Measurements from ENCODE around the gene VWF.

Gene VWF

DNA sequence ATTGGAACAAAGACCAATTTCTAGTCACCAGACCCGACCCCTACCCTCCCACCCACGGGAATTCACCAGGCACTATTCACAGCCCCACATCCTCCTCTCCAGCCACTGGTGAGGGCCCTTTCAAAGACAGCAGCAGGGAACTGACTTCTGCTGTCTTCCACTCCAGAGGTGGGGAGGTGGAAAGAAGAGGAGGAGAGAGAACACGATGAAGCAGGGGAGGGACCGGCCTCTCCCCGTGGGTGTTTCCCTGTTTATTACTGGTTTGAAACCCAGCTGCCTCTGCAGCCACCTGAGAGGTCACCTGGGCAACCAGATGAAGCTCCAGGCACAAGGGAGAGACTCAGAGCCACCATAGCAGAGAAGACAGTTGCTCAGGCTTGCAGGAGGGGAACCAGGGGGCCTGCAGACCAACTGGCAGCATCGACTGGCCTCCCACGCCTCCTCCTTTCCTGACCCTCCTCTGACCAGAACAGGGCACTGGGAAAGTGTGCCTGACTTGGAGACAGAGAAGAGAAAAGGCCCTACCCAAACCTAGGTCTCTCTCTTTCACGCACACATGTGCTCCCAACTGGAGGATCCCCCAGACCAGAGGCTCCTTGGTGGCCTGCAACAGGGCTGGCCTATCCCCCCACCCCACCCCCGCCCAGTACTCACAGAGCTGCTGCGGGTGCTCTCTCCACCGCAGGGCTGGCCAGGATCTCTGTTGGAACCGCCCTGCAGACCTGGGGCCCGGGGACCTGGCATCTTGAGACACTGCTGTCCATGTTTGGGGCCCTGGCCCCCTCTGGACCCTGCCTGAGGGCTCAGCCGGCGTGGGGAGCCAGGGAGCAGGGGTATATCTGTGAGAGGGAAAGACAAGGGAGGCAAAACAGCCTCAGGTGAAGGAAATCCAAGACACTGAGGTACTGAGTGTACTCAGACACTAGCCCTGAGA lies 202.2 kb downstream of the VWF start:
- peaks cover 0 to 4% of the 10 kb centered on the region in 2 donors for H3K27me3 ChIP-seq (ENCODE audit: control insufficient read depth in 1 of 2, insufficient read depth in 2 of 2, low read length in 2 of 2)

GRCh38 chr12:5921027-5921909 lies 203.2 kb downstream of the VWF start:
- no peaks in the 10 kb centered on the region for H3K36me3 ChIP-seq (ENCODE audit: control insufficient read depth in 1 of 2, insufficient read depth in 2 of 2, low read length in 2 of 2)
- H3K4me1 ChIP-seq (ENCODE audit: control insufficient read depth in 1 of 2, insufficient read depth in 2 of 2, low read length in 2 of 2) = no peaks in the 10 kb centered on the region
- no peak overlapping the region for H3K27ac ChIP-seq (ENCODE audit: low read depth, low read length)
- peaks cover 0 to 4% of the 10 kb centered on the region in 2 donors for H3K27me3 ChIP-seq (ENCODE audit: control insufficient read depth in 1 of 2, insufficient read depth in 2 of 2, low read length in 2 of 2)
- H3K4me3 ChIP-seq (ENCODE audit: low read depth in 1 of 2, low read length in 2 of 2) = no peak overlapping the region
- no peaks in the 10 kb centered on the region for H3K9me3 ChIP-seq (ENCODE audit: control insufficient read depth in 1 of 2, low read length in 2 of 2)
- H3K9ac ChIP-seq (ENCODE audit: low read depth in 1 of 2, low read length in 2 of 2) = no peak overlapping the region

More for the DNA sequence above, 202.2 kb downstream of the VWF start:
- H3K9me3 ChIP-seq (ENCODE audit: control insufficient read depth in 1 of 2, low read length in 2 of 2) = no peaks in the 10 kb centered on the region
- no peak overlapping the region for H3K4me3 ChIP-seq (ENCODE audit: low read depth in 1 of 2, low read length in 2 of 2)
- no peak overlapping the region for H3K27ac ChIP-seq (ENCODE audit: low read depth, low read length)
- no peaks in the 10 kb centered on the region for H3K4me1 ChIP-seq (ENCODE audit: control insufficient read depth in 1 of 2, insufficient read depth in 2 of 2, low read length in 2 of 2)
- no peaks in the 10 kb centered on the region for H3K36me3 ChIP-seq (ENCODE audit: control insufficient read depth in 1 of 2, insufficient read depth in 2 of 2, low read length in 2 of 2)
- H3K9ac ChIP-seq (ENCODE audit: low read depth in 1 of 2, low read length in 2 of 2) = no peak overlapping the region

DNA sequence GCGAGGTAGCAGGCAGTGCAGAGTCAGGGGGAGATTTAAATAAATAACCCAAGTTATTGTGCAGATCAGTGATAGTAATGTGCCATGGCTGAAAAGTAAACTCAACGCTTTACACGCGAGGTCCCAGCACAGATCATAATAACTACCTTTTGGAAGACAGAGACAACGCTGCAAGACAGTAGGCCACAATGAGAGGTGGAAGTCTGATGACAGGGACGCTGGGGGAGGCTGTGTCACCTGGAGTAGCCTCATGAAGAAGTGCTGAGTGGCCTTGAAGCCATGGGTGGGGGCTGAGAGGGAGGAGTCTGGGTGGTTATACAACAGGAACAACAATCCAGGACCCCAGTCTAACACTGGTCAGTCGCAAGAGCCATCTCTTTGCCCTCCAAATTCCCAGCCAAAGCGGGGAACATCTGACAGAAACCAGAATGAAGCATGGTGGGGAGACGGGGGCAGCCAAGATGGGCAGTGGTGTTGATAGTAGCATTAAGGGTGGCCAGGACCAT lies 207.6 kb downstream of the VWF start:
- Histone ChIP-seq H3K4me3 (ENCODE audit: low read depth in 1 of 2, low read length in 2 of 2) (no peak overlapping the region), H3K4me1 (ENCODE audit: control insufficient read depth in 1 of 2, insufficient read depth in 2 of 2, low read length in 2 of 2) (no peaks in the 10 kb centered on the region), H3K9ac (ENCODE audit: low read depth in 1 of 2, low read length in 2 of 2) (no peak overlapping the region), H3K36me3 (ENCODE audit: control insufficient read depth in 1 of 2, insufficient read depth in 2 of 2, low read length in 2 of 2) (no peaks in the 10 kb centered on the region), H3K9me3 (ENCODE audit: control insufficient read depth in 1 of 2, low read length in 2 of 2) (no peaks in the 10 kb centered on the region), H3K27me3 (ENCODE audit: control insufficient read depth in 1 of 2, insufficient read depth in 2 of 2, low read length in 2 of 2) (no peaks in the 10 kb centered on the region), H3K27ac (ENCODE audit: low read depth, low read length) (no peak overlapping the region)

- Histone ChIP-seq H3K36me3 (ENCODE audit: control insufficient read depth in 1 of 2, insufficient read depth in 2 of 2, low read length in 2 of 2) (no peaks in the 10 kb centered on the region), H3K9ac (ENCODE audit: low read depth in 1 of 2, low read length in 2 of 2) (no peak overlapping the region), H3K4me1 (ENCODE audit: control insufficient read depth in 1 of 2, insufficient read depth in 2 of 2, low read length in 2 of 2) (no peaks in the 10 kb centered on the region), H3K9me3 (ENCODE audit: control insufficient read depth in 1 of 2, low read length in 2 of 2) (no peaks in the 10 kb centered on the region), H3K4me3 (ENCODE audit: low read depth in 1 of 2, low read length in 2 of 2) (no peak overlapping the region), H3K27ac (ENCODE audit: low read depth, low read length) (no peak overlapping the region), H3K27me3 (ENCODE audit: control insufficient read depth in 1 of 2, insufficient read depth in 2 of 2, low read length in 2 of 2) (peaks cover 0 to 5% of the 10 kb centered on the region in 2 donors)
These were observed 209.0 kb downstream of the VWF start for GRCh38 chr12:5915511-5915910.

GRCh38 chr12:5914387-5915149 lies 209.9 kb downstream of the VWF start:
- no peaks in the 10 kb centered on the region for H3K36me3 ChIP-seq (ENCODE audit: control insufficient read depth in 1 of 2, insufficient read depth in 2 of 2, low read length in 2 of 2)
- H3K9me3 ChIP-seq (ENCODE audit: control insufficient read depth in 1 of 2, low read length in 2 of 2) = no peaks in the 10 kb centered on the region
- H3K27ac ChIP-seq (ENCODE audit: low read depth, low read length) = no peak overlapping the region
- H3K27me3 ChIP-seq (ENCODE audit: control insufficient read depth in 1 of 2, insufficient read depth in 2 of 2, low read length in 2 of 2) = peaks cover 0 to 5% of the 10 kb centered on the region in 2 donors
- no peak overlapping the region for H3K9ac ChIP-seq (ENCODE audit: low read depth in 1 of 2, low read length in 2 of 2)
- no peaks in the 10 kb centered on the region for H3K4me1 ChIP-seq (ENCODE audit: control insufficient read depth in 1 of 2, insufficient read depth in 2 of 2, low read length in 2 of 2)
- H3K4me3 ChIP-seq (ENCODE audit: low read depth in 1 of 2, low read length in 2 of 2) = no peak overlapping the region

DNA sequence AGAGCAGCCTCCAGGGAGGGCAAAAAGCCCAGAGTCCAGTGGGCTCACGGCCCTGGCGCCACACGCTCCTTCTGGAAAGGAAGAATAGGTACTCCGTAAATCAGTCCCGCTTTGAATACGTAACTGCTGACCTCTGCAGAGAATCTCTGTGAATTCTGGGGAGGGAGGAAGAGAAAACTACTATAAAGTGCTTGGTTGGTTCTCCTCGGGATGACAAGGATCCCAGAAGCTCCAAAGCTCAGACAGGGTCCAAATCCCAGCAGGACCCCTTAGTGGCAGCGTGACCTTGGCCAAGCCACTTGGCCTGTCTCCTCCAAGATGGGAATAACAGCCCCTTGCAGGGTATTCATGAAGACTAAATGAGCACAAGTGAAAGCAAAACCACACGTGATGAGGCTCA lies 211.1 kb downstream of the VWF start:
- no peaks in the 10 kb centered on the region for H3K4me1 ChIP-seq (ENCODE audit: control insufficient read depth in 1 of 2, insufficient read depth in 2 of 2, low read length in 2 of 2)
- H3K9me3 ChIP-seq (ENCODE audit: control insufficient read depth in 1 of 2, low read length in 2 of 2) = no peaks in the 10 kb centered on the region
- H3K36me3 ChIP-seq (ENCODE audit: control insufficient read depth in 1 of 2, insufficient read depth in 2 of 2, low read length in 2 of 2) = no peaks in the 10 kb centered on the region
- H3K9ac ChIP-seq (ENCODE audit: low read depth in 1 of 2, low read length in 2 of 2) = no peak overlapping the region
- peaks cover 0 to 10% of the 10 kb centered on the region in 2 donors for H3K27me3 ChIP-seq (ENCODE audit: control insufficient read depth in 1 of 2, insufficient read depth in 2 of 2, low read length in 2 of 2)
- no peak overlapping the region for H3K27ac ChIP-seq (ENCODE audit: low read depth, low read length)
- H3K4me3 ChIP-seq (ENCODE audit: low read depth in 1 of 2, low read length in 2 of 2) = no peak overlapping the region

GRCh38 chr12:5912437-5913334 lies 211.8 kb downstream of the VWF start:
- H3K27me3 ChIP-seq (ENCODE audit: control insufficient read depth in 1 of 2, insufficient read depth in 2 of 2, low read length in 2 of 2) = peaks cover 0 to 13% of the 10 kb centered on the region in 2 donors
- H3K4me3 ChIP-seq (ENCODE audit: low read depth in 1 of 2, low read length in 2 of 2) = no peak overlapping the region
- no peak overlapping the region for H3K27ac ChIP-seq (ENCODE audit: low read depth, low read length)
- H3K36me3 ChIP-seq (ENCODE audit: control insufficient read depth in 1 of 2, insufficient read depth in 2 of 2, low read length in 2 of 2) = no peaks in the 10 kb centered on the region
- no peaks in the 10 kb centered on the region for H3K4me1 ChIP-seq (ENCODE audit: control insufficient read depth in 1 of 2, insufficient read depth in 2 of 2, low read length in 2 of 2)
- H3K9me3 ChIP-seq (ENCODE audit: control insufficient read depth in 1 of 2, low read length in 2 of 2) = no peaks in the 10 kb centered on the region
- H3K9ac ChIP-seq (ENCODE audit: low read depth in 1 of 2, low read length in 2 of 2) = no peak overlapping the region

GRCh38 chr12:5912011-5912410 lies 212.5 kb downstream of the VWF start:
- no peaks in the 10 kb centered on the region for H3K36me3 ChIP-seq (ENCODE audit: control insufficient read depth in 1 of 2, insufficient read depth in 2 of 2, low read length in 2 of 2)
- peaks cover 0 to 13% of the 10 kb centered on the region in 2 donors for H3K27me3 ChIP-seq (ENCODE audit: control insufficient read depth in 1 of 2, insufficient read depth in 2 of 2, low read length in 2 of 2)
- H3K9me3 ChIP-seq (ENCODE audit: control insufficient read depth in 1 of 2, low read length in 2 of 2) = no peaks in the 10 kb centered on the region
- H3K4me3 ChIP-seq (ENCODE audit: low read depth in 1 of 2, low read length in 2 of 2) = no peak overlapping the region
- H3K4me1 ChIP-seq (ENCODE audit: control insufficient read depth in 1 of 2, insufficient read depth in 2 of 2, low read length in 2 of 2) = no peaks in the 10 kb centered on the region
- no peak overlapping the region for H3K9ac ChIP-seq (ENCODE audit: low read depth in 1 of 2, low read length in 2 of 2)
- no peak overlapping the region for H3K27ac ChIP-seq (ENCODE audit: low read depth, low read length)

Data from duodenal mucosa (tissue), 2 donors.